NOMO-1 treated with DMSO at 0.1 percent for 48 hours (cell line): ENCODE measurements around the gene ZNF91.
"Not testable (repeated sequence)": the region's sequence is repeated elsewhere in the genome, so short reads cannot be mapped to it uniquely, and the experiment has no call there.

Source experiments
- DNase-seq: peaks from one replicate; lab custom pipeline; 2025; ENCODE audit not compliant: unreplicated experiment; lab: John Stamatoyannopoulos, UW

ZNF91 gene

DNA sequence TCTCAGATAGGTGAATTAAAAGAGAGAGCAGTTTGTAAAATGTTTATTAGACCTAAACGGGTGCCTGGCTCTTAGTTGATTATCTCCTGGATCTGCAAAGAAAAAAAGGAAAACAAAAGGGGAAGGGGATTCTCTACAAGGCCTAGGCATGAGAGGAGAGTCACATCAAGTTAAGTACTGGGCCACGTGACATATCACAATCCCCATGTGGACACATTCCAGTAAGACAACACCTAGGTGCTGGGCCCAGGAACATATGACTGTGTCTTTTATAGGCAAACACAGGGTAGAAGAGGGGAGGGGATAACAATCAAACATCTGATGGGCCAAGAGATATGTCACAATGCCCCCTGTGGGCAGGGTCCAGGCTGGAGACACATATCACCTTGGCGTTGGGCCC is 4.2 kb upstream of the ZNF91 start:
- no peak for DNase-seq

DNA sequence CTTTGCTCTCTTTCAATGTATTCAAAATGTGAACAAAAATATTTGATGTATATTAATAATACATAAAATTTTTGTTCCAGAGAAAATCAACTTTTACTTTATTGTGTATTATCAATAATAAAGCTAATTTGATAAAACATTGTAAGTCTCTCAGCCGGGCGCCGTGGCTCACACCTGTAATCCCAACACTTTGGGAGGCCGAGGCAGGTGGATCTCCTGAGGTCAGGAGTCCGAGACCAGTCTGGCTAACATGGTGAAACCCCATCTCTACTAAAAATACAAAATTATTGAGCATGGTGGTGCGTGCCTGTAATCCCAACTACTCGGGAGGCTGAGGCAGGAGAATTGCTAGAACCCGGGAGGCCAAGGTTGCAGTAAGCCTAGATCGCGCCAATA is 449 bp upstream of the ZNF91 start:
- DNase-seq, result not testable (repeated sequence)

DNA sequence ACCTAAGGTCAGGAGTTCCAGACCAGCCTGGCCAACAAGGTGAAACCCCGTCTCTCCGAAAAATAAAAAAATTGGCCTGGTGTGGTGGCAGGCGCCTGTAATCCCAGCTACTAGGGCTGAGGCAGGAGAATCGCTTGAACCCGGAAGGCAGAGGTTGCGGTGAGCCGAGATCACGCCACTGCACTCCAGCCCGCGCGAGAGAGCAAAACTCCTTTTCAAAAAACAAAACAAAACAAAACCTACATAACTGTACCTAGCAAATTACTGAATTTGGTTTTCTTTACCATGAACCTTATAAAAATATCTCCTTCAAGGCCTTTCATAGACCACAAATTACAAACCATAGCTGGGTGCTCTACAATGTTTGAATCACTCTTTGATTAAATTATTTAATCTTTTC is 760 bp downstream of the ZNF91 start:
- no peak for DNase-seq

DNA sequence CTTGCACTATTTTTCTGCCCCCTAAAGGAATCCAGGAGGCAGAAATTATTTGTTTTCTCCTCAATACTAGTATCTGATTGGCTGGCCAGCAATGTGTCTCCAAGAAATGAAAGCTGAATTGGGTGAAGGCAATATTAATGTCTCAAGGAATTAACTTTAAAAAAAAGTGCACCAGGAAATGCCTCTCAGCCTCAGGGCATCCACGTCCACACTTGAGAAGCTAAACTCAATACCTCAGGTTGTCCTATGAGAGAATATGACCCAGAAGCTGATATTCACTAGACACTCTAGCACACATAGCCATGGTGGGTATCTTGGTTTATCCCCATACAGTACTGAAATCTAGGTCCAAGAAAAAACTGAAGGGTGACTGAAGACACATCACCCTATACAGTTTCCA is 2.1 kb downstream of the ZNF91 start:
- no peak for DNase-seq

DNA sequence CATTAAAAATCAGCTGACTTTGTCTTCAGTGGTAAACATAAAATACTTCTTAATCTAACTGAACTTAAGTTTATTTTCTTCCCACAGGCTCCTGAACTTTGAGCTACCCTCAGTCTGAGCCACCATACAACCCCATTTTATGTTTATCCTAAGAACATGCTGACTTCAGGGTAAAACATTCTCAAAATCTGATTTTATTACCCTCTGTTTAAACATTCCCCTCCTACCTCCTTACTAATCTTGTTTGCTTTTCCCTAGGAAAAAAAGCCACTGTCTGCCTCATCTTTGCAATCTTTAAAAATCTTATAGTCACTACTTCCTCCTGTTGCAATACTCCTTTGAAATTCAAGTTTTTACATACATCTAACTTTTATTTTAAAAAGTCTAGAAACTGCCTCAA is 4.0 kb downstream of the ZNF91 start:
- DNase-seq, result no peak

DNA sequence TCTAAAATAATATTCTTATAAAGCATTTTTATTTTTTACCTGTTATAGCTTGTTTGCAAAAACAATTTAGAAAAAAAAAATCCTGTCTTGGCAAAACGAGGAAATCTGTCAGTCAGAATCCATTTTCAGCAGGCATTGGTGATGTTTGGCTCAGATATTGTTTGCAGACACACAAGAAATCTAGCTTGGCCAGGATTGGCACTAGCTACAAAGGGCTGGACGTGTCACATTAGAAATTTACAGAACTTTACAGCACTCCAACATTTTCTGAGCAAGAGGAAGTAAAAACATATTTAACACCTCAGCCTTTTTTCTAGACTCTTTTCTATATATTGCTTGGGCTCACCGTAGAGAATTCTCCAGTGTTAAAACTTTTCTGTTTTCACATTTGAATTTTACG is 9.9 kb downstream of the ZNF91 start:
- no peak for DNase-seq

DNA sequence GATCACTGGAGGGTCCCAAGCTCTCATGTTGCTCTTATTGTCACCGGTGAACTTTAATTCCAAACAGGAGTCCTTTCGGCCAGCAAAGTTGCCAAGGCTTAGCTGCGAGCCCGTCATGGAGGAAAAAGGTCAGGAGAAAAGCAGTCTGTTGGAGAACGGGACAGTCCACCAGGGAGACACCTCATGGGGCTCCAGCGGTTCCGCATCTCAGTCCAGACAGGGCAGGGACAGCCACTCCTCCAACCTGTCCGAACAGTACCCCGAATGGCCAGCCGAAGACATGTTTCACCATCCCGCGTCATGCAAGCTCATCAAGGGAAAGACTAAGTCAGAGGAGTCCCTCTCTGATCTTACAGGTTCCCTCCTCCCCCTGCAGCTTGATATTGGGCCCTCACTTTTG is 10.4 kb downstream of the ZNF91 start:
- no peak for DNase-seq

DNA sequence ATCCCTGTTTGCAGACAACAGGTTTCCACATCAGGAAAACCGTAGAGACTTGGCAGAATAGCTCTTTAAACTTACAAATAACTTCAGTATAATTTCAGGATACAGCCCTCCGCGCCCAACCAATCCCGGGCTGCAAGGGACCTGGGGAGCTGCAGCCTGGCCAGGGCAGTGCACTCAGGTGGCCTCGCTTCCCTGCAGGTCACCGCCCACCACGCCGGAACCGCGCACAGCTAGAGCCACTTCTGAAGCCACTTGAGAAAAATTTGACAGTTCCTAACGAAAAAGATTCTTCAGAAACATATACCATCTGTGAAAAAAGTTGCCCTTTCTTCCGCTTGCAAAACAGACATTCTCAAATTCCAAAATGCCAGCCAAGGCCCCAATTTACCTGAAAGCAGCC is 11.1 kb downstream of the ZNF91 start:
- no peak for DNase-seq

DNA sequence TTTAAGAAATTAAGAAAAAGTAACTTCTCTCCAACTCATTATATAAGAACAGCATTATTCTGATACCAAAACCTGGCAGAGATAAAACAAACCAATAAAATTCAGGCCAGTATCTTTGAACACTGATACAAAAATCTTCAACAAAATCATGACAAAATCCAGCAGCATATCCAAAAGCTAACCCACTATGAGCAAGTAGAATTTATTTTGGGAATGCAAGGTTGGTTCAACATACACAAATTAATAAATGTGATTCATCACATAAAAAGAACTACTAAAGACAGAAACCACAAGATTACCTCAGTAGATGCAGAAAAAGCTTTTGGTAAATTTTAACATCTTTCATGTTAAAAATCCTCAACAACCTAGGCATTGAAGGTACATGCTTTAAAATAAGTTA is 12.3 kb downstream of the ZNF91 start:
- DNase-seq, result no peak

DNA sequence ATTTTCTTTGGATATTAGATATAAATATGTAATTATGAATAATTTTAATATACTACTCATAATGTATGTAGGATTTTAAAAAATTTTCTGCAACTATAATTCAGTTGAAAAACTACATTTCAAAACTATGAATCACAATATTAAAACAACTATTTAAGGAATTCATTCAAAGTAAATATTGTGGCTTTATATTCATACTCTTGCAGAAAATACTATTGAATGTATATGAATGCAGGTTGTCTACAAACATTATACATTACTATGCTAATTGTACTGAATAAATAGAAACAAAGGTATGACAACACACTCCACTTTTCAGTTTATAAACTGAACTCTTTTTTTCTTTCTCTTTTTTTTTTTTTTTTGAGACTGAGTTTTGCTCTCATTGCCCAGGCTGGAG is 14.2 kb downstream of the ZNF91 start:
- no peak for DNase-seq

DNA sequence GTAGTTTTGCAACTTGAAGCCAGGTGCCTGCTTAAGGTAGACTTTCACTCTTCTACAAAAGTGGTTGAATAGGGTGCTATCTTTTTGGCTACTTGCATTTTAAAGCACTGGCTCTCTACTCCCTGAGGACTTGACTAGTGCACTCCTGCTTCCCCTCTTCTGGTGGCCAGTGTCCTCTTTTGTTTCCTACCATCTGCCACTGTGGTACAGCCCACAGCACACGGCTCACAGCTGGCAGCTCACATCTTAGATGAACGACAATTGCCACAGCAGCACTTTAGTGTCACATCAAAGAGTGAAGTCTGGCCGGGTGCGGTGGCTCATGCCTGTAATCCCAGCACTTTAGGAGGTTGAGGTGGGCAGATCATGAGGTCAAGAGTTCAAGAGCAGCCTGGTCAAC is 15.6 kb downstream of the ZNF91 start:
- DNase-seq, result not testable (repeated sequence)

DNA sequence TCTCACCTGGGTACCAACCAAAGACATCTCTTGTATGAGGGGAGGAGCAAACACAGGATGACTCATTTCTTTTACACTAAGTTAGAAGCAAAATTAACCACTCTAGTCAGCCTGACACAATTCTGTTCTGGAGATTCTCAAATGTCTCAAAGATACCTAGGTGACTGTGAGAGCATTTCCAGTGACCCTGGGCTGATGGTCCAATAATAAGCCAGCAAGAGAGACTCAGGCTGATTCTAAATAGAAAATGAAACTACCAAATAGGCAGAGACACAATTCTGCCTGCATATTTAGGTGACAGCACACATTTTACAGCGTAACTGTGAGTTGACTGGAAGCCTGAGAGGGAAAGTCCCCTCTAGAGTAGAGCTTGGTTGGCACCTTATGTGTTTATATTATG is 16.3 kb downstream of the ZNF91 start:
- no peak for DNase-seq

DNA sequence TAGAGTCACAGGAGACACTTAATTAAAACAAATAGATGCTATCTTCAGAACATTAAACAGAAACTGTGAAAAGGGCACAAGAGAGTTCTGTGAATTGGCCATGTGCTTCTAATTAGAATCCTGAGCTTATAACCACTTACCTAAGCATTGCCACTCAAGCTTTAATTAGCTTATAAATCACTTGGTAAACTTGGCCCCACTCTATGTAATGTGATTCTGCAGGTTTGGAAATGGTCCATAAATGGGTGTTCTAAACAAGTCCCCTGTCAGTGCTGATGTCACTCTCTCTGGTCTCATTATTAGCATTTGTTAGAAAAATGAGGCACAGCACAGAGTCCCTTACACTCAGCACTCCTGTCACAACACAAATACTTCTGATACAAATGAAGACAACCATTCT is 18.0 kb downstream of the ZNF91 start:
- DNase-seq, result no peak

DNA sequence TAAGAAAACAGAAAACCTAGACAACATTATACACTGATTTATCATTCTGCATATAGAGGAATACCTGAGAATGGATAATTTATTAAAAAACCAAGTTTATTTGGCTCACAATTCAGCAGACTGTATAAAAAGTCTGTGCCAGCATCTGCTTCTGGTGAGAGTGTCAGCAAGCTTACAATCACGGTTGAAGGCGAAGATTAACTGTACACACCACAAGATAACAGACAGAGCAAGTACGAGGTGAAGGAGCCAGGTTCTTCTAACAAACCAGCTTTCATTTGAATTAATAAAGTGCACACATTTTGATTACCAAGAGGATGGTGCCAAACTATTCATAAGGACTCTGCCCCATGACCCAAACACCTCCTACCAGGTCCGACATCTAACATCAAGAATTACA is 28.8 kb downstream of the ZNF91 start:
- DNase-seq, result no peak

DNA sequence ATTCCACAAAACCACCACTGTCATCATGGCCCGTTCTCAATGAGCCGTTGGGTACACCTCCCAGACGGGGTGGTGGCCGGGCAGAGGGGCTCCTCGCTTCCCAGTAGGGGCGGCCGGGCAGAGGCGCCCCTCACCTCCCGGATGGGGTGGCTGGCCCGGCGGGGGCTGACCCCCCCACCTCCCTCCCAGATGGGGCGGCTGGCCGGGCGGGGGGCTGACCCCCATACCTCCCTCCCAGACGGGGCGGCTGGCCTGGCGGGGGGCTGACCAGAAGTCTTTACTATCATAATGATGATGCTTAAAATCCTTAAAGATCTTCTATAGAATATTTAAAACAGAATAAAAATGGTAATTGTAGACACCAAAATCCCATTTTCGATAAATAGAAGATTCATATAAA is 29.2 kb downstream of the ZNF91 start:
- DNase-seq, result not testable (repeated sequence)

DNA sequence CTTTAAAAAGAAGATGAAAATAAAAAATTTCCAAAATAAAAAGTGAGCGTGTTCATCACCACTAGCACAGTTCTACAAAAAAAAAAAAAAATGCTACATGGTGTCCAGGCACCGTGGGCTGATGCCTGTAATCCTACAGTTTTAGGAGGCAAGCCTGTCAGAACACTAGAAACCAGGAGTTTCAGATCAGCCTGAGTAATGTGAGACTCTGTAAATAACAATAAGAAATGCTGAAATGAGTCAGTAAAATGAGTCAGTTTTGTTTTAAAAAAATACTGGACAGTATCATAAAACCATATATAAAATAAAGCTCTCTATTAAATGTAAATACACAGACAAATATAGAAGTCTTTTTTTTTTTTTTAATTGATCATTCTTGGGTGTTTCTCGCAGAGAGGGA is 30.0 kb downstream of the ZNF91 start:
- no peak for DNase-seq

DNA sequence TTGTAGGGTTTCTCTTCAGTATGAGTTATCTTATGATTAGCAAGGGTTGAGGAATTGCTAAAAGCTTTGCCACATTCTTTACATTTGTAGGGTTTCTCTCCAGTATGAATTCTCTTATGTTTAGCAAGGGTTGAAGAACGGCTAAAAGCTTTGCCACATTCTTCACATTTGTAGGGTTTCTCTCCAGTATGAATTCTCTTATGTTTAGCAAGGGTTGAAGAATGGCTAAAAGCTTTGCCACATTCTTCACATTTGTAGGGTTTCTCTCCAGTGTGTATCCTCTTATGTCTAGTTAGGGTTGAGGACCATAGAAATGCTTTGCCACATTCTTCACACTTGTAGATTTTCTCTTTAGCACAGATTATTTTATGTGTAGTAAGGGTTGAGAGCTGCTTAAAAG is 33.4 kb downstream of the ZNF91 start:
- not testable (repeated sequence) for DNase-seq

DNA sequence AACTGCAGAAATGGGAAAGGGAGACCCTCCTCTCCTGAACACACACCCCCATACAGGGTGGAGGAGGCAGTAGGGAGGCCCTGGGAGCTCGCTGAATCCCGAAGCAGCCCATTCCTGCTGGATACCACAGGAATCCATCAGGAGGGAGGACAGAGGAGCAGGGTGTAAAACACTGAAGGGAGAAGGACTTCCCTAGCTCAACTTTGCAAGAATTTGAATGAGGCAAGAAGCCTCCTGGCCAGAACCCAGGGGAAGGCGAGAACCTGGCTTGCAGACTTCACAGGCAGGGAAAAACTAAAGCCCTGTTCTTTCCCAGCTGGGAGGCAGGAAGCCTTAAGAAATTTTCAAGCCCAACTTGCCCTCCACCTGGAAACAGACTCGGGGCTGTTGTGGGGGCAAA is 43.5 kb downstream of the ZNF91 start:
- DNase-seq, result no peak

DNA sequence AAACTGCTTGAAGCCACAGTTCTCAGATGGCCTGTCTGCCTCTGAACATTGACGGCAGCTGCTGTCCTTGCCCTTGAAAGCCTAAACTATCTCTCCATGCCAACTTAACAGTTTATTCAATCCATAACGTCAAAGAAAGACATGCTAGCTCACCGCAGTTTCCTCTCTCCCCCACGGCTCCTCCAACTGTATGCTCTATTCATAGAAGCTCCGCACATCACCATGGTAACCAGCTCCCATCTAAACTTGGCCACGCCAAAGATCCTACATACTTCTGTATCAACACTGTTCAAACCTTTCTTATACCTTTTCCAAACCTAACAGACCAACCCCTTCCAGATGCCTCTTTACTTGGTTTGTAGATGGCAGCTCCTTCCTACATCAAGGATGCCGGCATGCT is 48.6 kb downstream of the ZNF91 start:
- DNase-seq, result no peak

DNA sequence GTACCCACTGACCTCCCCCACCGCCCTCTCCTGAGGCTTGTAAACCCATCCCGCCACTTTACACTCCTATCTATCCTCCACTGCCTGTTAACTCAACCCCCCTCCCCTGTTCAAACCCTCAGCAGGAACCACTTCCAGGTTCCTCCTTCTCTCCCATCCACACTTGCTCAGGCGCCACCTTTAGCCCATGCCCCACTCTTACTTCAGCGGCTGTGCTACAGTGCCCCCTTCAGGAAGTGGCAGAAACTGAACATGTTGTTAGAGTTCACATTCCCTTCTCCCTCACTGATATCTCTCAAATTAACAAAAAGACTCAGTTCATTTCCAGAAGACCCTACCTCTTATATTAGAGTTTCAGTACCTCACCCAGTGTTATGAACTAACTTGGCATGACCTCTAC is 49.4 kb downstream of the ZNF91 start:
- DNase-seq, result no peak

DNA sequence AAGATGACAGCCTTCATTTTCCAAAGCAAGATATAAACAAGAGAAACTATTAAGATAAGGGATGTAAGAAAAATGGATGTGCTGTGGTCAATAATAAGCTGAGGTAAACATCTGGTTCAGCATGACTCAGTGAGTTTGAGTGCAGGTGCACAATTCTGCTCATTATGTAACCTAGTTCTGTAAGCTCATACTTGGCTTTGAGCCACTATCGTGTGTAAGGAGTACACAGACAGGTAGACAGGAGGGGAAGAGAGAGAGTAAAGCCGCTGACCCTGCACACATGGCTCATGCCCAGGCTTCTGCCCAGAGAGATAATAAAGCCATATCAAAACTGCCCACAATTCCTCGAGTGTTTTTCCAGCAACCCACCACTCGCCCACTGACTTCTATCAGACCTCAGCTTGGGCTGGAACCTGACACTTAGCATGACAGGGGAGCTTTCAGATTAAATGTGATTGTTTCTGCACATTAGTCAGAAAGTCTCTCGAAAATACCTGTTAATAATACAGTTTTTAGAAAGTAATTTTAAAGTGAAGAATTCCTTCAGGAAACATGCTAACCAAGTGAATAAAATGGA is 51.7 kb downstream of the ZNF91 start:
- DNase-seq, result no peak

DNA sequence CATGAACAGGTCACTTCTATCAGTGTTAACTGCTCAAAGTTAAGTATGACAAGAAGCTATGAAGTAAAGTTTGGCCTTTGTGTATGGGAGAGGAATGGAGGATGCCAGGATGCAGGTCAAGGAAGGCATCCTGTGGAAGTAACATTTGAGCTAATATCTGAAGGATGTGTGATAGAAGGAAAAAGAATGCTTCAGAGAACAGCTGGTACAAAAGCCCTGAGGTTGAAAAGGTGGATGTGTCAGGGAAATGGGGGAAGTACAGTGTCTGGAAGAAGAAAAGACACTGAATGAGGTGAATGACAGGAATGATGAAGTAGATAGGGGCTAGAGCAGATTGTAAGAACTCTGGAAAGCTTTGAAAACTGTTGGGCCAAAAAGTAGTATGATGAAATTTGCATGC is 67.1 kb downstream of the ZNF91 start:
- no peak for DNase-seq

DNA sequence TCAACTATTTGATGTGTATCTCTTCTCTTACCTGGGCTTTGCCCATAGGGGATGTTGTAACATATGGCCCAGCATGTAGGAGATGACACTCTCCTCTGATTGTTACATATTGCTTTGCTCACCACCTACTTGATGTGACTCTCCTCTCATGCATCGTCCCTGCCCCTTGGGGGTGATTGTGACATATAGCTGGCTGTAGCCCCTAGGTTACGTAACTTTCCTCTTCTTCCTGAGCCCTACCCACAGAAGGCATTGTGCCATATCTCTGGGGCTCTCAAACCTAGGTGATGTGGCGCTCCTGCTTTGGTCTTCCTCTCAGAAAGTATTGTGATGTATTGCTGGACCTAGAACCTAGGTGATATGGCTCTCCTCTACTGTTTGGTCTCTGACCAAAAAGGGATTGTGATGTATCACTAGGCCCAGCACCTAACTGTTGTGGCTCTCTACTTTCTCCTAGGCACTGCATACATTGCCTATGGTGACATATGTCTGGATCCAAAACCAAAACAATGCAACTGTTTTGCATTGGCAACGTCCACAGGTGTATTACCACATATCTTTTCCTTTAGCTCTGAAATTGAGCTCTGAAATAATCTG is 73.2 kb downstream of the ZNF91 start:
- DNase-seq, result no peak
